CD4-positive, CD25-positive, alpha-beta regulatory T cell (primary cell): ENCODE results near the gene CYREN. TPM values are rescaled to one million over a fixed set of nuclear protein-coding genes. Genes with fewer than 3 reads are reported as not detected.
A peak's percentile ranks its signal among the peaks of the same experiment; 100 is the strongest.

Experiments
- ATAC-seq, 2 donors: fragments of 150-1000 bp; cut with Tn5 transposase; one replicate each; pipeline ENCODE4 v1.10.0; 2021; ENCODE audit warnings: low read depth in 2 of 2, moderate number of reproducible peaks in 2 of 2, moderate library complexity in 1 of 2
- DNase-seq, 3 donors: peaks; one replicate each; pipeline versions ENCODE4 v3.0.0 to v3.0.0-alpha.2; 2012 to 2022; ENCODE audit warnings: mixed read lengths in 1 of 3
- H3K27ac ChIP-seq: one replicate; pipeline ENCODE4 v1.7.0; 2013; ENCODE audit warnings: mild to moderate bottlenecking, low read length; ENCODE audit not compliant: insufficient read depth, poor library complexity, severe bottlenecking
- H3K27me3 ChIP-seq: one replicate; pipeline ENCODE4 v1.7.0; 2013; ENCODE audit warnings: low read length; ENCODE audit not compliant: control insufficient read depth, insufficient read depth
- H3K36me3 ChIP-seq: one replicate; pipeline ENCODE4 v1.7.0; 2013; ENCODE audit warnings: mild to moderate bottlenecking, low read length, moderate library complexity; ENCODE audit not compliant: control insufficient read depth, insufficient read depth
- H3K4me1 ChIP-seq: 2 replicates; pipeline ENCODE4 v1.7.0; 2013; ENCODE audit warnings: mild to moderate bottlenecking, low read length; ENCODE audit not compliant: insufficient read depth, control insufficient read depth, poor library complexity, severe bottlenecking
- H3K4me3 ChIP-seq: one replicate; pipeline ENCODE4 v1.7.0; 2013; ENCODE audit warnings: low read depth, mild to moderate bottlenecking, low read length, moderate library complexity
- H3K9me3 ChIP-seq, 2 experiments: 1 replicate in 1 of 2; 2 replicates in 1 of 2; pipeline ENCODE4 v1.7.0; 2013; ENCODE audit warnings: low read length in 2 of 2, mild to moderate bottlenecking in 1 of 2, moderate library complexity in 1 of 2; ENCODE audit not compliant: control insufficient read depth in 2 of 2
- H3K27ac Mint-ChIP-seq, 3 donors: one replicate each; pipeline ENCODE4 v1.8.0; 2020 to 2022; ENCODE audit warnings: mild to moderate bottlenecking in 3 of 3, mixed read lengths in 3 of 3, moderate library complexity in 2 of 3
- H3K27me3 Mint-ChIP-seq: one replicate; pipeline ENCODE4 v1.8.0; 2022; ENCODE audit warnings: mild to moderate bottlenecking, mixed read lengths
- H3K36me3 Mint-ChIP-seq: one replicate; pipeline ENCODE4 v1.8.0; 2020; ENCODE audit warnings: mixed read lengths
- H3K4me1 Mint-ChIP-seq, 4 donors: one replicate each; pipeline ENCODE4 v1.8.0; 2020 to 2022; ENCODE audit warnings: mixed read lengths in 4 of 4, mild to moderate bottlenecking in 1 of 4
- H3K4me3 Mint-ChIP-seq, 4 donors: one replicate each; pipeline ENCODE4 v1.8.0; 2020 to 2022; ENCODE audit warnings: mild to moderate bottlenecking in 4 of 4, mixed read lengths in 4 of 4, moderate library complexity in 3 of 4
- H3K9me3 Mint-ChIP-seq, 7 donors: one replicate each; pipeline ENCODE4 v1.8.0; 2020 to 2022; ENCODE audit warnings: mixed read lengths in 7 of 7, mild to moderate bottlenecking in 3 of 7, moderate library complexity in 2 of 7
- polyA plus RNA-seq, 4 donors: library from polyadenylated mRNA; unstranded; fragments of 300-500 nt; fragmentation: Illumina TruSeq; gene quantifications; one replicate each; pipeline ENCODE4 v1.2.3, GENCODE V29; 2021
- total RNA-seq: library from RNA; stranded (reverse); gene quantifications from one replicate; pipeline ENCODE4 v1.2.3, GENCODE V29; 2022

Gene CYREN
- total and polyA plus RNA-seq, 5 donors from 2014 or later, result 20.1 to 39.8 (median 28.3) TPM

DNA sequence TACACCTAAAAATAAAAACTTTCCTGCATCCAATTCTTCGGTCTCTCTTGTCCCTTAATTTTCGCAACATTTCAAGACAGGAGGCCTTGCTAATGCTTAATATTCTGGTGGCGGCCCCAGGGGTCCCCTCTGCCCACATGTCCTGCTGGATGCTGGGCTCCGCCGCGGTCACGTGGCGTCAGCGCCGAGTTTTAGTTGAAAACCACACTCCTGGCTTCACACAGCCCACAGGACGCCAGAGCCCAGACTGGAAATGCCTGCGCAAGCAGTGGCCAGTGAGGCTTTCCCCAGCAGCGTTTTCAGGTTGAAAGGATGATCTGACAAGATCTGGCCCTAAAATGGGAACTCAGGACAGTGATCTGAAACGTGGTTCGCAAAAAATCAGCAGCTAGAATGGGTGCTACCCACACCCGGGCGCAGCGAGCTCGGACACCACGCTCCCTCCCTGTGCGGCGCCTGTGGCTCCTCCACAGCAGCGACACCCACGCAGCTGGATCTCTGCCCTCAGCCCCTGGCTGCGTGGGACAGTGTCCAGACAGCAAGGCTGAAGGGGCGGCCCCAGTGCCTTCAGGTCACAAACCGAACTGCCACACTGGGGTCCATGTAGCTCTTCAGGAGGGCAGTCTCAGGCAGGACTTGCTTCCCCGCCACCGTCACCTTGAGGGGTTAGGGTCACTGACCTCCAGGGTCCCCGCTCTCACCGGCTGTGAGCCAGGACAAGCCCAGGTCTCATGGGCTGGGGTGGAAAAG is 11.6 kb upstream of the CYREN start:
- no peak for DNase-seq
- Mint-ChIP-seq H3K27ac (peak overlapping the region in 1 of 3 donors; percentile 66), H3K9me3 (peaks cover 4 to 37% (median 7%) of the 10 kb centered on the region in 7 donors), H3K27me3 (no peaks in the 10 kb centered on the region), H3K4me3 (no peak overlapping the region), H3K4me1 (no peaks in the 10 kb centered on the region), H3K36me3 (peaks cover 53% of the 10 kb centered on the region)
- no peak for ATAC-seq
- peaks cover 24 to 44% of the 10 kb centered on the region in 2 experiments for H3K9me3 ChIP-seq
- no peaks in the 10 kb centered on the region for H3K4me1 ChIP-seq
- H3K27ac ChIP-seq, result no peak overlapping the region
- no peaks in the 10 kb centered on the region for H3K27me3 ChIP-seq
- peaks cover 32% of the 10 kb centered on the region for H3K36me3 ChIP-seq
- no peak overlapping the region for H3K4me3 ChIP-seq

- no peak overlapping the region for H3K4me3 ChIP-seq
- peaks cover 24 to 44% of the 10 kb centered on the region in 2 experiments for H3K9me3 ChIP-seq
- H3K27me3 Mint-ChIP-seq, result no peaks in the 10 kb centered on the region
- no peak for ATAC-seq
- H3K9me3 Mint-ChIP-seq, result peaks cover 4 to 37% (median 9%) of the 10 kb centered on the region in 7 donors
- no peaks in the 10 kb centered on the region for H3K4me1 Mint-ChIP-seq
- peaks cover 26% of the 10 kb centered on the region for H3K36me3 ChIP-seq
- H3K4me3 Mint-ChIP-seq, result no peak overlapping the region
- no peak for DNase-seq
- no peaks in the 10 kb centered on the region for H3K4me1 ChIP-seq
- no peak overlapping the region for H3K27ac ChIP-seq
- peaks cover 47% of the 10 kb centered on the region for H3K36me3 Mint-ChIP-seq
- peak overlapping the region in 1 of 3 donors; percentile 66 for H3K27ac Mint-ChIP-seq
- no peaks in the 10 kb centered on the region for H3K27me3 ChIP-seq
These were observed 10.9 kb upstream of the CYREN start for GRCh38 chr7:135181261-135181928.

GRCh38 chr7:135180122-135180521 is 9.6 kb upstream of the CYREN start:
- Mint-ChIP-seq H3K36me3 (peaks cover 35% of the 10 kb centered on the region), H3K27ac (no peak overlapping the region), H3K4me1 (no peaks in the 10 kb centered on the region), H3K27me3 (no peaks in the 10 kb centered on the region), H3K9me3 (peaks cover 4 to 37% (median 9%) of the 10 kb centered on the region in 7 donors), H3K4me3 (no peak overlapping the region)
- H3K9me3 ChIP-seq, result peaks cover 24 to 44% of the 10 kb centered on the region in 2 experiments
- H3K27me3 ChIP-seq, result no peaks in the 10 kb centered on the region
- no peak overlapping the region for H3K27ac ChIP-seq
- H3K36me3 ChIP-seq, result peaks cover 15% of the 10 kb centered on the region
- no peak for DNase-seq
- H3K4me3 ChIP-seq, result no peak overlapping the region
- no peaks in the 10 kb centered on the region for H3K4me1 ChIP-seq
- ATAC-seq, result no peak

DNA sequence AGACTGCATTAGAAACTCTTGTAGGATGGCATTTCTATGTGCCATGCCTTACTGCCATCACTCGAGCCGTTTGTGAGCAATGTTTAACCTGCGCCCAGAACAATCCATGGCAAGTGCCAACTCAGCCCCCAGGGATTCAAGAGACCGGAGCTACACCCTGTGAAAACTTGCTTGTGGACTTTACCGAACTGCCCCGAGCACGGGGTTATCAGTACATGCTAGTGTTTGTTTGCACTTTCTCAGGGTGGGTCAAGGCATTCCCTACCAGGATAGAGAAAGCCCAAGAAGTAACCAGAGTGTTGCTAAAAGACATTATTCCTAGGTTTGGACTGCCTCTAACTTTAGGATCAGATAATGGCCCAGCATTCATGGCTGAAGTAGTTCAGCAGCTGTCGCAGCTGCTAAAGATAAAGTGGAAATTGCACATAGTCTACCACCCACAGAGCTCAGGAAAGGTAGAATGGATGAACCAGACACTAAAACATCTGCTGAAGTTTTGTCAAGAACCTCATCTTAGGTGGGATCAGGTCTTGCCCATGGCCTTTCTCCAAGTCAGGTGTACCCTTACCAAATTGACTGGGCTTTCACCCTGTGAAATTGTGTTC is 8.9 kb upstream of the CYREN start:
- DNase-seq, result no peak
- Mint-ChIP-seq H3K4me1 (no peaks in the 10 kb centered on the region), H3K9me3 (peaks cover 4 to 37% (median 9%) of the 10 kb centered on the region in 7 donors), H3K4me3 (no peak overlapping the region), H3K27ac (no peak overlapping the region), H3K36me3 (peaks cover 30% of the 10 kb centered on the region), H3K27me3 (no peaks in the 10 kb centered on the region)
- Histone ChIP-seq H3K9me3 (peaks cover 24 to 44% of the 10 kb centered on the region in 2 experiments), H3K27me3 (no peaks in the 10 kb centered on the region), H3K4me3 (no peak overlapping the region), H3K27ac (no peak overlapping the region), H3K36me3 (peaks cover 15% of the 10 kb centered on the region), H3K4me1 (no peaks in the 10 kb centered on the region)
- no peak for ATAC-seq

GRCh38 chr7:135178364-135178763 is 7.9 kb upstream of the CYREN start:
- Mint-ChIP-seq H3K4me1 (no peaks in the 10 kb centered on the region), H3K27ac (no peak overlapping the region), H3K9me3 (peaks cover 4 to 37% (median 6%) of the 10 kb centered on the region in 7 donors), H3K27me3 (no peaks in the 10 kb centered on the region), H3K36me3 (peaks cover 19% of the 10 kb centered on the region), H3K4me3 (peak overlapping the region in 1 of 4 donors; percentile 87)
- DNase-seq, result no peak
- H3K4me1 ChIP-seq, result no peaks in the 10 kb centered on the region
- no peak overlapping the region for H3K27ac ChIP-seq
- peaks cover 24 to 41% of the 10 kb centered on the region in 2 experiments for H3K9me3 ChIP-seq
- no peaks in the 10 kb centered on the region for H3K27me3 ChIP-seq
- no peak overlapping the region for H3K4me3 ChIP-seq
- no peak for ATAC-seq
- peaks cover 6% of the 10 kb centered on the region for H3K36me3 ChIP-seq

- Histone ChIP-seq H3K36me3 (no peaks in the 10 kb centered on the region), H3K4me1 (no peaks in the 10 kb centered on the region), H3K27me3 (no peaks in the 10 kb centered on the region), H3K4me3 (no peak overlapping the region), H3K9me3 (peaks cover 21 to 33% of the 10 kb centered on the region in 2 experiments), H3K27ac (no peak overlapping the region)
- H3K9me3 Mint-ChIP-seq, result peaks cover 3 to 28% (median 5%) of the 10 kb centered on the region in 7 donors
- H3K4me1 Mint-ChIP-seq, result no peaks in the 10 kb centered on the region
- peak overlapping the region in 1 of 3 donors; percentile 60 for H3K27ac Mint-ChIP-seq
- DNase-seq, result no peak
- no peak for ATAC-seq
- H3K4me3 Mint-ChIP-seq, result no peak overlapping the region
- peaks cover 11% of the 10 kb centered on the region for H3K36me3 Mint-ChIP-seq
- H3K27me3 Mint-ChIP-seq, result no peaks in the 10 kb centered on the region
These were observed 6.7 kb upstream of the CYREN start for GRCh38 chr7:135177028-135177696.

GRCh38 chr7:135175931-135176330 is 5.4 kb upstream of the CYREN start:
- no peaks in the 10 kb centered on the region for H3K27me3 Mint-ChIP-seq

More at GRCh38 chr7:135175931-135176330, 5.4 kb upstream of the CYREN start:
- H3K4me1 ChIP-seq, result peaks cover 3% of the 10 kb centered on the region
- peaks cover 0 to 5% (median 2%) of the 10 kb centered on the region in 4 donors for H3K4me1 Mint-ChIP-seq
- no peak overlapping the region for H3K4me3 ChIP-seq
- peak overlapping the region in 1 of 4 donors; percentile 78 for H3K4me3 Mint-ChIP-seq
- no peak for ATAC-seq
- H3K36me3 ChIP-seq, result no peaks in the 10 kb centered on the region
- no peak for DNase-seq
- peaks cover 12 to 21% of the 10 kb centered on the region in 2 experiments for H3K9me3 ChIP-seq
- H3K27me3 ChIP-seq, result no peaks in the 10 kb centered on the region
- no peak overlapping the region for H3K27ac ChIP-seq
- no peak overlapping the region for H3K27ac Mint-ChIP-seq
- H3K9me3 Mint-ChIP-seq, result peaks cover 3 to 18% (median 5%) of the 10 kb centered on the region in 7 donors
- peaks cover 3% of the 10 kb centered on the region for H3K36me3 Mint-ChIP-seq
